GM21528 (cell line): Measurements from ENCODE around the gene RNF223.
"Not testable (repeated sequence)": the region's sequence is repeated elsewhere in the genome, so short reads cannot be mapped to it uniquely, and the experiment has no call there.

Experiments
- ATAC-seq: cut with Tn5 transposase; IDR thresholded peaks from one replicate; pipeline ENCODE4 v1.9.1; 2021; ENCODE audit warnings: mild to moderate bottlenecking, moderate library complexity; ENCODE audit not compliant: unreplicated experiment, low FRiP score

Gene RNF223

GRCh38 chr1:1074631-1075147, 583 bp upstream of the RNF223 start:
- no peak for ATAC-seq

GRCh38 chr1:1072849-1073742, 1.0 kb downstream of the RNF223 start:
- ATAC-seq, result no peak

GRCh38 chr1:1072299-1072848, 1.7 kb downstream of the RNF223 start:
- no peak for ATAC-seq

GRCh38 chr1:1071486-1072298, 2.4 kb downstream of the RNF223 start:
- ATAC-seq, result no peak

GRCh38 chr1:1069711-1070676, 4.1 kb downstream of the RNF223 start:
- ATAC-seq, result no peak

GRCh38 chr1:1069056-1069710, 4.9 kb downstream of the RNF223 start:
- peak; percentile 51 for ATAC-seq

GRCh38 chr1:1068517-1069055, 5.5 kb downstream of the RNF223 start:
- ATAC-seq, result peak; percentile 24

- no peak for ATAC-seq
These were observed 6.1 kb downstream of the RNF223 start for GRCh38 chr1:1067860-1068516.

- no peak for ATAC-seq
These were observed 6.7 kb downstream of the RNF223 start for GRCh38 chr1:1067284-1067859.

GRCh38 chr1:1066403-1067283, 7.5 kb downstream of the RNF223 start:
- no peak for ATAC-seq

- not testable (repeated sequence) for ATAC-seq
These were observed 8.2 kb downstream of the RNF223 start for GRCh38 chr1:1065940-1066304.

- ATAC-seq, result no peak
These were observed 8.7 kb downstream of the RNF223 start for GRCh38 chr1:1065265-1065939.

GRCh38 chr1:1063945-1064831, 9.9 kb downstream of the RNF223 start:
- ATAC-seq, result peak; percentile 34

- ATAC-seq, result no peak
These were observed 10.7 kb downstream of the RNF223 start for GRCh38 chr1:1063261-1063944.
